ENCODE data around the gene PHLPP2.

GRCh38 chr16:71754108-71754507 is 29.6 kb upstream of the PHLPP2 start:
- no peak for TF ChIP-seq CTCF (conservative IDR thresholded peaks at IDR 0.05 in 1 of 2, IDR thresholded peaks at IDR 0.05 in 1 of 2; ENCODE audit: extremely low read depth in 1 of 2, insufficient read depth in 1 of 2, low read depth in 1 of 2, low read length in 2 of 2)
- TF ChIP-seq EZH2 (IDR thresholded peaks at IDR 0.05; ENCODE audit: borderline replicate concordance, low read length): no peak
